LNCaP clone FGC (cell line): Measurements from ENCODE around the gene GALNT9.

Experiments used
- DNase-seq: peaks from one replicate; pipeline ENCODE4 v3.0.0-alpha.2; 2011; ENCODE audit warnings: low read depth
- H3K4me3 ChIP-seq: 2 replicates; pipeline ENCODE4 v1.5.1; 2011; ENCODE audit warnings: mild to moderate bottlenecking, low read depth, low read length, control low read depth
- CTCF ChIP-seq: IDR thresholded peaks from 2 replicates; pipeline ENCODE4 v1.5.1; 2012; ENCODE audit warnings: mild to moderate bottlenecking; ENCODE audit not compliant: control insufficient read depth, insufficient read depth; ENCODE audit errors: extremely low read depth

The GALNT9 gene

GRCh38 chr12:132264086-132265010 lies 65.0 kb downstream of the GALNT9 start:
- no peak overlapping the region for H3K4me3 ChIP-seq
- no peak for DNase-seq
- no peak for TF ChIP-seq CTCF

- TF ChIP-seq CTCF: no peak
Observed at GRCh38 chr12:132263451-132264049, 65.8 kb downstream of the GALNT9 start.

GRCh38 chr12:132263061-132263360 lies 66.4 kb downstream of the GALNT9 start:
- TF ChIP-seq CTCF: no peak
- no peak for DNase-seq
- H3K4me3 ChIP-seq: no peak overlapping the region

More at GRCh38 chr12:132263451-132264049, 65.8 kb downstream of the GALNT9 start:
- no peak for DNase-seq
- no peak overlapping the region for H3K4me3 ChIP-seq

GRCh38 chr12:132262256-132263060 lies 66.9 kb downstream of the GALNT9 start:
- H3K4me3 ChIP-seq: no peak overlapping the region
- no peak for TF ChIP-seq CTCF
- no peak for DNase-seq

- no peak overlapping the region for H3K4me3 ChIP-seq
- no peak for TF ChIP-seq CTCF
- no peak for DNase-seq
Observed at GRCh38 chr12:132261328-132262138, 67.9 kb downstream of the GALNT9 start.

GRCh38 chr12:132260721-132261120 lies 68.7 kb downstream of the GALNT9 start:
- no peak for DNase-seq
- TF ChIP-seq CTCF: no peak
- no peak overlapping the region for H3K4me3 ChIP-seq
